Dendritic cell treated with granulocyte-macrophage colony-stimulating factor and Interleukin-4, amounts not matched to agents 40 ng/mL and 50 ng/mL, for 4 days (primary cell): ENCODE results near the gene LGR6.
"Not testable (repeated sequence)": the region's sequence is repeated elsewhere in the genome, so short reads cannot be mapped to it uniquely, and the experiment has no call there.

Source experiments
- H3K27ac Mint-ChIP-seq: one replicate; pipeline ENCODE4 v1.8.0; 2022; ENCODE audit warnings: mild to moderate bottlenecking, mixed read lengths
- H3K27me3 Mint-ChIP-seq: one replicate; pipeline ENCODE4 v1.8.0; 2022; ENCODE audit warnings: mild to moderate bottlenecking, mixed read lengths
- H3K36me3 Mint-ChIP-seq: one replicate; pipeline ENCODE4 v1.8.0; 2022; ENCODE audit warnings: low read depth, mixed read lengths
- H3K4me1 Mint-ChIP-seq: one replicate; pipeline ENCODE4 v1.8.0; 2022; ENCODE audit warnings: low read depth, mixed read lengths
- H3K4me3 Mint-ChIP-seq: one replicate; pipeline ENCODE4 v1.8.0; 2022; ENCODE audit warnings: mild to moderate bottlenecking, moderate library complexity, mixed read lengths
- H3K9me3 Mint-ChIP-seq: one replicate; pipeline ENCODE4 v1.8.0; 2022; ENCODE audit warnings: mixed read lengths
- intact Hi-C: fragments of 100-400 bp; cut with micrococcal nuclease; formaldehyde crosslinking; loops from one replicate; pipeline ENCODE4 v1.15.0; 2022

The LGR6 gene

GRCh38 chr1:202324646-202325045, 131.0 kb downstream of the LGR6 start:
- Mint-ChIP-seq H3K4me3 (no peak overlapping the region), H3K9me3 (no peaks in the 10 kb centered on the region), H3K27ac (no peak overlapping the region), H3K36me3 (peaks cover 5% of the 10 kb centered on the region), H3K27me3 (peaks cover 10% of the 10 kb centered on the region), H3K4me1 (peaks cover 5% of the 10 kb centered on the region)
- intact Hi-C loops: no loop called here

- H3K9me3 Mint-ChIP-seq: no peaks in the 10 kb centered on the region
- no peaks in the 10 kb centered on the region for H3K4me1 Mint-ChIP-seq
- no peaks in the 10 kb centered on the region for H3K27me3 Mint-ChIP-seq
- intact Hi-C loops: no loop called here
- peaks cover 22% of the 10 kb centered on the region for H3K36me3 Mint-ChIP-seq
- no peak overlapping the region for H3K27ac Mint-ChIP-seq
- H3K4me3 Mint-ChIP-seq: no peak overlapping the region
These were observed 136.3 kb downstream of the LGR6 start for GRCh38 chr1:202329891-202330290.

GRCh38 chr1:202333861-202334260, 140.3 kb downstream of the LGR6 start:
- Mint-ChIP-seq H3K27ac (no peak overlapping the region), H3K4me1 (no peaks in the 10 kb centered on the region), H3K36me3 (peaks cover 17% of the 10 kb centered on the region), H3K9me3 (no peaks in the 10 kb centered on the region), H3K27me3 (no peaks in the 10 kb centered on the region), H3K4me3 (no peak overlapping the region)
- intact Hi-C loops: no loop called here

DNA sequence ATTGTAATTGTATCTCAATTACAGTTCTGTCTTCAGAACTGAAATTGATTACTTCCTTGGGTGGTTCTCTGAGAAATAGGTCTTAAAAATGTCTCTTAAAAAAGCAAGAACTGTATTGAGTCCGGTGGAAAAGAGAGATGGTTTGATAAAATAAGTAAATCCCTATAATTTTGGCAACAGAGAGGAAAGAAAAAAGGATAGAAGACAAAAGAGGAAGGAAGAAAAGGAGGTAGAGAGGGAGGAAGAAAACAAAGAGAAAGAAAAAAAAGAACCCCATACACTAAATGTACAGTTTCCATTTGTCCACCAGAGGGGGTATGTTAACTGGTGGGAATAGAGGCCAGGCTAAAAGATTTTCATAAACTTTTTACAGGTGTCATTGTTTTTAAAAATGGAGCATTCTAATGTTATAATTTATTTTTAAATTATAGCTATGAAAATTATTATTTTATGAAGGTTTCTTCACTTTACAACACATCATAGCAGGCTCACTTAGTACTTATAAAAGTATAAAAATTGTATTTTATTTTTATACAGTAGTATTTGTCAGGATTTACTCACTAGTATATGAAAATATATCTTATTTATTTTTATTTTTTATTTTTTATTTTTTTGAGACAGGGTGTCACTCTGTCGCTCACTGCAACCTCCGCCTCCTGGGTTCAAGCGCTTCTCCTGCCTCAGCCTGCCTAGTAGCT, 150.2 kb downstream of the LGR6 start:
- no peak overlapping the region for H3K27ac Mint-ChIP-seq
- intact Hi-C loops: loop anchor here (10.0 kb wide), 2 partner anchors 271 to 371 kb away; partner anchors contain the start of gene SYT2
- H3K36me3 Mint-ChIP-seq: peaks cover 14% of the 10 kb centered on the region
- H3K4me1 Mint-ChIP-seq: peaks cover 21% of the 10 kb centered on the region
- H3K9me3 Mint-ChIP-seq: no peaks in the 10 kb centered on the region
- H3K4me3 Mint-ChIP-seq: peak overlapping the region; percentile 51
- no peaks in the 10 kb centered on the region for H3K27me3 Mint-ChIP-seq

DNA sequence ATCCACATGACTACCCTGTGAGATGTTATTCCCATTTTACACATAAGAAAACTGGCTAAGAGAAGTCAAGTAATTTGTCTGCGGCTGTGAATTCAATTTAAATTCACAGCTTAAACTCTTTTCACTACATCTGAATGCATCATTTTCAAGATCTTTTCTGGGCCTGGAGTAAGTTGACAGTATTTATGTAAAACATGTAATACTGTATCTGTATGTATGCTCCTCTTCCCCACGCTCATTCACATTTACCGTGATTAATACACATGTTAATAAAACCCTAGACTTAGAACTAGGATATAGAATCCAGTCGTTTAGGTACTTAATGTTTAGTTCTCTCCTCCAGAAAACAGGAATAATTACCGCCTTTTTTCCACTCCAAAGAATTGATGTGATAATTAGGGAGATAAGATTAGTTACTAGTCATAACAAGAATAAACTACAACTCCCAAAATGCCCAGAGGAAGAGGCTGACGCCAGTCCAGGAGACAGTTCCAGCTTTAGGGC, 154.5 kb downstream of the LGR6 start:
- Mint-ChIP-seq H3K4me3 (peak overlapping the region; percentile 100), H3K27ac (peak overlapping the region; percentile 95), H3K9me3 (no peaks in the 10 kb centered on the region), H3K4me1 (peaks cover 38% of the 10 kb centered on the region), H3K36me3 (peaks cover 12% of the 10 kb centered on the region), H3K27me3 (no peaks in the 10 kb centered on the region)
- intact Hi-C loops: loop anchor here (10.0 kb wide), 2 partner anchors 267 to 367 kb away; partner anchors contain the start of gene SYT2

DNA sequence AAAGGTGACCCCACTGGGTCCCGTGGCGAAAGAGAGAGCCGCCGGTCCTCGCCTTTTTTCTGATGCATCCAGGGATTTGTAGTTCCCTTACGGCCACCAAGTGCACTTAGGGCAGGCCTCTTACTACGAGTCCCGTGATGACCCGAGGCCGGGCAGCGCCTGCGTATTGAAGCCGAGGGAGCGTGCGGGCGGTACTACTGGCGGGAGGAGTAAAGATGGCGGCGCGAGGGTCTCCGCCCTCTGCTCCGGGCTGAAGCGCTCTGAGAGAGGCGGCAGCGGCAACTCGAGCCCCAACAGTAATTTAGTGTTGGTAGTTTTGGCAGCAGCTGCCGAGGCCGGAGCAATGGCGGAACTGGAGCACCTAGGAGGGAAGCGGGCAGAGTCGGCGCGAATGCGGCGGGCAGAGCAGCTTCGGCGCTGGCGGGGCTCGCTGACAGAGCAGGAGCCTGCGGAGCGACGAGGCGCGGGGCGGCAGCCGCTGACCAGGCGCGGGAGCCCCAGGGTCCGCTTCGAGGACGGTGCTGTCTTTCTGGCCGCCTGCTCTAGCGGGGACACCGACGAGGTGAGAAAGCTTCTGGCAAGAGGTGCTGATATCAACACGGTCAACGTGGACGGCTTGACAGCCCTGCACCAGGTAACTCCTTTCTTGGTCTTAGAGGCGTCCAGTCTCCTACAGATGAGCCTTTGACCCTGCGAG, 155.1 kb downstream of the LGR6 start, which contains the start of gene PPP1R12B:
Gene PPP1R12B, plus strand, starts transcription at position 191 of the 697 bp plus-strand sequence. Its CDS starts 153 bp downstream, at position 344.
- Mint-ChIP-seq H3K4me1 (peaks cover 40% of the 10 kb centered on the region), H3K4me3 (peak within 1 kb of the TSS; percentile 100), H3K36me3 (peaks cover 12% of the 10 kb centered on the region), H3K9me3 (no peaks in the 10 kb centered on the region), H3K27ac (peak within 1 kb of the TSS; percentile 95), H3K27me3 (no peaks in the 10 kb centered on the region)
- intact Hi-C loops: loop anchor here (10.0 kb wide), 2 partner anchors 266 to 366 kb away; partner anchors contain the start of gene SYT2

DNA sequence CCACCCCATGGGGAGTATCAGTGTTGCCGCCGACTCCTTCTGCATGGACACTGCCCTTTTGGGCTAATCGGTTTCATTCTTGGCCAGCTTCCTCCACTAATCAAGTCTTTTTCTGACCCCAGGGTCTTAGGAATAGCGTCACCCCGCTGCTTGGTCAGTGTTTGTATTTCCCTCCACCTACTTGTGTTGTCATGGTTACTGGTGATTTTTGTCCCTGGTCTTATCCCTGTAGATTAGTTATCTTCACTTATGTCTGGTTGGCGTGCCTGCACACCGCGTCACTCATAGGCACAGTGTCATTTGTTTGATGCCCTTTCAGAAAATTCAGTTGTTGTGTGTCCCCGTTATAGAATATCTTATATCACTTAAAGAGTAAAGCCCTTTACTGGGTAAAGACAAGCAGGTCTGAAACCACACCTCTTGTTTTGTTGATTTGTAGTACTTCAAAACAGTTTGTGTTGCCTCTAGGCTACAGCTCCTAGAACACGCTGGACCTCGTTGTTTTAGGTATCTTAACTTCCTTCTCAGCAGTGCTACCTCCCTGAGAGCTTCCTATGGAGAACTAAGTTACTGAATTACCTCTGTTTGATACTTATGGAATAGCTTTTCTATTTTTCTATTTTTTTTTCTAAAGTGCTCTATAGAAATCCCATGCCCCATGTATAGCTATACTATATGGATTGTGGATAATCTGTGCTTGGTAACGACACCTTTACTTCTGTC, 155.8 kb downstream of the LGR6 start:
- H3K4me1 Mint-ChIP-seq: peaks cover 38% of the 10 kb centered on the region
- no peaks in the 10 kb centered on the region for H3K27me3 Mint-ChIP-seq
- no peaks in the 10 kb centered on the region for H3K9me3 Mint-ChIP-seq
- H3K4me3 Mint-ChIP-seq: peak overlapping the region; percentile 100
- intact Hi-C loops: loop anchor here (10.0 kb wide), 2 partner anchors 265 to 365 kb away; partner anchors contain the start of gene SYT2
- H3K36me3 Mint-ChIP-seq: peaks cover 12% of the 10 kb centered on the region
- H3K27ac Mint-ChIP-seq: peak overlapping the region; percentile 95

DNA sequence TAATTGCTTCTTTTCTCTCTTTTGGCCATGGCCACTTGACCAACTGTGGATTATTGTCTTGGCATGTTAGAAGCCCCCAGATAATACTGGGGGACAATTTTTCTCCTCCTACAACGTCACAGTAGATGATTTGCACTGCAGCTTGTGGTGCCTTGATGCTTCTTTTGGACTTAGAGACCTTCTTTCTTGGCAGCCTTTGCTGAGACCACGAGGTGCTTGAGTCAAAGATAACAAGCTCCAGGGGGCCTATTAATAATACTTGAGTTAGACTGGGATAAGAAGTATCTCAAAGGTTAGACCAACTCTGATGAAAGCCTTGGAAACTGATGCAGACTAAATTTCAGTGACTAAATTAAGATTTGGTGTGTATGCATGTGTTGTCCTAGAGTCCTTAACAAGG, 158.1 kb downstream of the LGR6 start:
- Mint-ChIP-seq H3K4me1 (peaks cover 38% of the 10 kb centered on the region), H3K9me3 (no peaks in the 10 kb centered on the region), H3K36me3 (peaks cover 12% of the 10 kb centered on the region), H3K27ac (no peak overlapping the region), H3K4me3 (no peak overlapping the region), H3K27me3 (no peaks in the 10 kb centered on the region)
- intact Hi-C loops: no loop called here

DNA sequence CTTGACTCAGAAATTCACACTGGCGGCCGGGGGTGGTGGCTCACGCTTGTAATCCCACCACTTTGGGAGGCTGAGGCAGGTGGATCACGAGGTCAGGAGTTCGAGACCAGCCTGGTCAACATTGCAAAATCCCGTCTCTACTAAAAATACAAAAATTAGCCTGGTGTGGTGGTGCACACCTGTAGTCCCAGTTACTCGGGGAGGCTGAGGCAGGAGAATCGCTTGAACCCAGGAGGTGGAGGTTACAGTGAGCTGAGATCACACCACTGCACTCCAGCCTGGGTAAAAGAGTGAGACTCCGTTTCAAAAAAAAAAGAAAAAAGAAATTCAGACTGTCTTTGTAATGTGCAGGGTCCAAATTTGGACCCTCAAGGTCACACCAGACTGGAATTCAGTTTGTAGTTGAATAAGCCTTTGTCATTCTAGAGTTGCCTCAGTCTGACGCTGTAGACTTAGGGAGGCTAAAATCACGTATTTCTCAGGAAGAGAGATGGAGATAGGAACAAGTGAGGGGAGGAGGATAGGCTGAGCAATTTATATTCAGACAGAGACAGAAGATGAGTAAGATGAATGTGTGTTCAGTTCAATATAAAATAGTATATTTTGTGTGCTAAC, 159.1 kb downstream of the LGR6 start:
- H3K36me3 Mint-ChIP-seq: peaks cover 12% of the 10 kb centered on the region
- H3K27me3 Mint-ChIP-seq, H3K27ac Mint-ChIP-seq, H3K4me3 Mint-ChIP-seq, intact Hi-C loops, H3K9me3 Mint-ChIP-seq: not testable (repeated sequence)
- peaks cover 35% of the 10 kb centered on the region for H3K4me1 Mint-ChIP-seq

DNA sequence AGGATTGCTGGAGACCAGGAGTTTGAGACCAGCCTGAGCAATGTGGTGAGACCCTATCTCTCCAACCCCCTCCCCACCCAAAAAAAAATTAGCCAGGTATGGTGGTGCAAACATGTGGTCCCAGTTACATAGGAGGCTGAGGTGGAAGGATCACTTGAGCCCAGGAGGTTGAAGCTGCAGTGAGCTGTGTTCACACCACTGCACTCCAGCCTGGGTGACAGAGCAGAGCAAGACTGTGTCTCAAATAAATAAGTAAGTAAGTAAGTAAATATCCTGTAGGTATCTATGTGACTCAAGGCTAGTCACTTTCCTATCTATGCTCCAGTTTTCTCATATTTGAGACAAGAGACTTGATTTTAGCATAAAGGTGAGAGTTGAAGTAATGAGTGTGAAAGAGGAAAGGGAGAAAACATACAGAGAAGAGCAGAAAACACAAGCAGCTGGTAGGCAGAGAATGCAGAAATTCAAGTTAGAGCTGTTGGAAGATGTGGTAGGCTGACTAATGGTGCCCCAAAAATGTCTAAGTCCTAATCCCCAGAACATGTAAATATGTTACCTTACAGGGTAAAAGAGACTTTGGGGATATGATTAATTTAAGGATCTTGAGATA, 162.4 kb downstream of the LGR6 start:
- no peak overlapping the region for H3K4me3 Mint-ChIP-seq
- no peak overlapping the region for H3K27ac Mint-ChIP-seq
- no peaks in the 10 kb centered on the region for H3K27me3 Mint-ChIP-seq
- intact Hi-C loops: no loop called here
- H3K4me1 Mint-ChIP-seq: peaks cover 14% of the 10 kb centered on the region
- H3K9me3 Mint-ChIP-seq: no peaks in the 10 kb centered on the region
- no peaks in the 10 kb centered on the region for H3K36me3 Mint-ChIP-seq

GRCh38 chr1:202357506-202357905, 163.9 kb downstream of the LGR6 start:
- Mint-ChIP-seq H3K4me3 (no peak overlapping the region), H3K27ac (no peak overlapping the region), H3K27me3 (no peaks in the 10 kb centered on the region), H3K36me3 (no peaks in the 10 kb centered on the region), H3K9me3 (no peaks in the 10 kb centered on the region), H3K4me1 (peaks cover 11% of the 10 kb centered on the region)
- intact Hi-C loops: no loop called here

- Mint-ChIP-seq H3K4me1 (no peaks in the 10 kb centered on the region), H3K36me3 (no peaks in the 10 kb centered on the region), H3K9me3 (no peaks in the 10 kb centered on the region), H3K4me3 (no peak overlapping the region), H3K27me3 (no peaks in the 10 kb centered on the region), H3K27ac (no peak overlapping the region)
- intact Hi-C loops: no loop called here
These were observed 167.6 kb downstream of the LGR6 start for GRCh38 chr1:202361224-202361623.

- Mint-ChIP-seq H3K9me3 (no peaks in the 10 kb centered on the region), H3K27me3 (no peaks in the 10 kb centered on the region), H3K27ac (no peak overlapping the region), H3K36me3 (no peaks in the 10 kb centered on the region), H3K4me1 (no peaks in the 10 kb centered on the region), H3K4me3 (no peak overlapping the region)
- intact Hi-C loops: no loop called here
These were observed 168.1 kb downstream of the LGR6 start for GRCh38 chr1:202361701-202362100.
